Measurements from ENCODE around the gene RNPS1. TPM values are rescaled to one million over a fixed set of nuclear protein-coding genes. Genes with fewer than 3 reads are reported as not detected.

The RNPS1 gene
- total RNA-seq, 1 experiment from 2014 or later = 250 TPM

- H3K27me3 ChIP-seq (ENCODE audit: insufficient read depth, low read depth) = peaks cover 33% of the 10 kb centered on the region
- intact Hi-C loops (cut with micrococcal nuclease; ENCODE audit: unreplicated experiment) = no loop called here
- CTCF ChIA-PET = no interaction called here
- POLR2A ChIA-PET (ENCODE audit: unreplicated experiment) = no interaction called here
- no peaks in the 10 kb centered on the region for H3K79me2 ChIP-seq (ENCODE audit: low read depth)
- H3K4me3 ChIP-seq = no peak overlapping the region
- H4K20me1 ChIP-seq (ENCODE audit: insufficient read depth) = no peaks in the 10 kb centered on the region
- H3K4me2 ChIP-seq = no peak overlapping the region
- H3F3A ChIP-seq (ENCODE audit: insufficient read depth, low read depth) = no peaks in the 10 kb centered on the region
- TF ChIP-seq, protein P1, sequence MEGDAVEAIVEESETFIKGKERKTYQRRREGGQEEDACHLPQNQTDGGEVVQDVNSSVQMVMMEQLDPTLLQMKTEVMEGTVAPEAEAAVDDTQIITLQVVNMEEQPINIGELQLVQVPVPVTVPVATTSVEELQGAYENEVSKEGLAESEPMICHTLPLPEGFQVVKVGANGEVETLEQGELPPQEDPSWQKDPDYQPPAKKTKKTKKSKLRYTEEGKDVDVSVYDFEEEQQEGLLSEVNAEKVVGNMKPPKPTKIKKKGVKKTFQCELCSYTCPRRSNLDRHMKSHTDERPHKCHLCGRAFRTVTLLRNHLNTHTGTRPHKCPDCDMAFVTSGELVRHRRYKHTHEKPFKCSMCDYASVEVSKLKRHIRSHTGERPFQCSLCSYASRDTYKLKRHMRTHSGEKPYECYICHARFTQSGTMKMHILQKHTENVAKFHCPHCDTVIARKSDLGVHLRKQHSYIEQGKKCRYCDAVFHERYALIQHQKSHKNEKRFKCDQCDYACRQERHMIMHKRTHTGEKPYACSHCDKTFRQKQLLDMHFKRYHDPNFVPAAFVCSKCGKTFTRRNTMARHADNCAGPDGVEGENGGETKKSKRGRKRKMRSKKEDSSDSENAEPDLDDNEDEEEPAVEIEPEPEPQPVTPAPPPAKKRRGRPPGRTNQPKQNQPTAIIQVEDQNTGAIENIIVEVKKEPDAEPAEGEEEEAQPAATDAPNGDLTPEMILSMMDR (conservative IDR thresholded peaks at IDR 0.05) = no peak
- TF ChIP-seq EZH2 (IDR thresholded peaks at IDR 0.05; ENCODE audit: low read depth) = no peak
- no peak overlapping the region for H3K27ac ChIP-seq
- no peaks in the 10 kb centered on the region for H3K9me3 ChIP-seq (ENCODE audit: insufficient read depth, low read depth)
- H3K9me2 ChIP-seq (ENCODE audit: insufficient read depth) = no peaks in the 10 kb centered on the region
- no peaks in the 10 kb centered on the region for H3K4me1 ChIP-seq (replicated peaks; ENCODE audit: insufficient read depth)
- no peaks in the 10 kb centered on the region for H3K36me3 ChIP-seq (ENCODE audit: low read depth)
- DNase-seq = no peak
- no TSS peak for BruUV-seq (replicated peaks)
- no peak overlapping the region for H2AFZ ChIP-seq
Measured at GRCh38 chr16:2288726-2289125, 20.8 kb upstream of the RNPS1 start.

DNA sequence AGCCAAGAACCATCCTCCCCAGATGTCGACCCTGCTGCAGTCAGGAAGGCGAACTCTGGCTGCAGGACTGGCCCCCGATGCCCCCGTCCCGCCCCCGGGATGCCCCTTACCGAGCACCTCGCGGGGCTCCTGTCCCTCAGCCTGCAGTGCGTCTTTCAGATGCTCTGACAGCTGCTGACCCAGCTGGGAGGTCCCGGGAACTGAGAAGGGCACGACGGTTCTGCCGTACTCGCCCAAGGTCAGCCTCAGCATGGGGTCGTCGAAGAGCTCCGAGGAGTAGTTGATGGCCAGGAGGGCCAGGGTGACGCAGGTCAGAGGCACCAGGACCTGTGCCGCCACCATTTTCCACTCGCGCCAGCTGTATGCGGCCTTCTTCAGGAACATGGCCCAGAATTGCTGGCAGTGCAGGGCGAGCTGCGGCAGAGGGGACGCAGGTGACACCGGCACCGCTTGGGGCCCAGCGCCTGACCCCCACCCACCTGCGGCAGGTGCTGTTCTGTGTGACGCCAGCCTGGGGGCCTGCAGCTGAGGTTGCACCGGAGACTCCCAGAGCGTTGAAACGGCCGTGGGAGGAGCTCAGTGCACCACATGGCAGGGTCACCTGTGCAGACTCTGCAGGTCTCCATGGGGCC lies 20.1 kb upstream of the RNPS1 start:
- Histone ChIP-seq H3K27me3 (ENCODE audit: insufficient read depth, low read depth) (peaks cover 40% of the 10 kb centered on the region), H3K4me1 (replicated peaks; ENCODE audit: insufficient read depth) (no peaks in the 10 kb centered on the region), H3K79me2 (ENCODE audit: low read depth) (no peaks in the 10 kb centered on the region), H3K4me2 (no peak overlapping the region), H3K9me2 (ENCODE audit: insufficient read depth) (no peaks in the 10 kb centered on the region), H2AFZ (no peak overlapping the region), H3K27ac (no peak overlapping the region), H3K4me3 (no peak overlapping the region), H4K20me1 (ENCODE audit: insufficient read depth) (no peaks in the 10 kb centered on the region), H3F3A (ENCODE audit: insufficient read depth, low read depth) (no peaks in the 10 kb centered on the region), H3K9me3 (ENCODE audit: insufficient read depth, low read depth) (no peaks in the 10 kb centered on the region), H3K36me3 (ENCODE audit: low read depth) (no peaks in the 10 kb centered on the region)
- TF ChIP-seq EZH2 (IDR thresholded peaks at IDR 0.05; ENCODE audit: low read depth) = no peak
- TF ChIP-seq, protein P1 (conservative IDR thresholded peaks at IDR 0.05) = no peak
- DNase-seq = no peak
- CTCF ChIA-PET = no interaction called here
- POLR2A ChIA-PET (ENCODE audit: unreplicated experiment) = no interaction called here
- intact Hi-C loops (cut with micrococcal nuclease; ENCODE audit: unreplicated experiment) = no loop called here
- no TSS peak for BruUV-seq (replicated peaks)

- CTCF ChIA-PET = no interaction called here
- POLR2A ChIA-PET (ENCODE audit: unreplicated experiment) = no interaction called here
Measured at GRCh38 chr16:2286550-2286949, 18.6 kb upstream of the RNPS1 start.

More at GRCh38 chr16:2286550-2286949, 18.6 kb upstream of the RNPS1 start:
- H3K27ac ChIP-seq = no peak overlapping the region
- no peak overlapping the region for H3K4me2 ChIP-seq
- H3K36me3 ChIP-seq (ENCODE audit: low read depth) = no peaks in the 10 kb centered on the region
- H3F3A ChIP-seq (ENCODE audit: insufficient read depth, low read depth) = no peaks in the 10 kb centered on the region
- no peaks in the 10 kb centered on the region for H3K9me2 ChIP-seq (ENCODE audit: insufficient read depth)
- no peaks in the 10 kb centered on the region for H3K4me1 ChIP-seq (replicated peaks; ENCODE audit: insufficient read depth)
- peaks cover 50% of the 10 kb centered on the region for H3K27me3 ChIP-seq (ENCODE audit: insufficient read depth, low read depth)
- TF ChIP-seq, protein P1 (conservative IDR thresholded peaks at IDR 0.05) = no peak
- TF ChIP-seq EZH2 (IDR thresholded peaks at IDR 0.05; ENCODE audit: low read depth) = no peak
- BruUV-seq (replicated peaks) = no TSS peak
- H2AFZ ChIP-seq = no peak overlapping the region
- H3K9me3 ChIP-seq (ENCODE audit: insufficient read depth, low read depth) = no peaks in the 10 kb centered on the region
- no peak for DNase-seq
- H3K79me2 ChIP-seq (ENCODE audit: low read depth) = no peaks in the 10 kb centered on the region
- H3K4me3 ChIP-seq = no peak overlapping the region
- intact Hi-C loops (cut with micrococcal nuclease; ENCODE audit: unreplicated experiment) = no loop called here
- no peaks in the 10 kb centered on the region for H4K20me1 ChIP-seq (ENCODE audit: insufficient read depth)

All from PC-9 (cell line).